Left ventricle myocardium inferior (tissue), 1 donor: Measurements from ENCODE around the gene POU3F3. TPM values are rescaled to one million over a fixed set of nuclear protein-coding genes. Genes with fewer than 3 reads are reported as not detected.

Experiments used
- DNase-seq: peaks from one replicate; pipeline ENCODE4 v3.0.0-alpha.2; 2020
- H3K27ac ChIP-seq: fragments of 200-600 bp; replicated peaks from 2 replicates; pipeline ENCODE4 v1.8.0; 2021
- H3K27me3 ChIP-seq: fragments of 200-600 bp; 2 replicates; pipeline ENCODE4 v1.8.0; 2021; ENCODE audit warnings: low read depth
- H3K36me3 ChIP-seq: fragments of 200-600 bp; 2 replicates; pipeline ENCODE4 v1.8.0; 2021
- H3K4me1 ChIP-seq: fragments of 200-600 bp; 2 replicates; pipeline ENCODE4 v1.8.0; 2021
- H3K4me3 ChIP-seq: fragments of 200-600 bp; 2 replicates; pipeline ENCODE4 v1.8.0; 2021; ENCODE audit warnings: mild to moderate bottlenecking, moderate library complexity
- H3K9me3 ChIP-seq: fragments of 200-600 bp; replicated peaks from 2 replicates; pipeline ENCODE4 v1.8.0; 2021
- CTCF ChIP-seq: fragments of 200-600 bp; IDR thresholded peaks from 2 replicates; pipeline ENCODE4 v1.8.0; 2021; ENCODE audit warnings: antibody characterized with exemption, mild to moderate bottlenecking, borderline replicate concordance
- intact Hi-C: fragments of 100-400 bp; cut with micrococcal nuclease; formaldehyde crosslinking; loops from one replicate; pipeline ENCODE4 v1.11.0; 2022
- total RNA-seq: library from RNA; stranded (reverse); fragmentation: NEBNext Ultra II Directional; extraction: Animal tissue kit (Norgen Biotek cat#: 25700); gene quantifications from one replicate; pipeline ENCODE4 v1.2.1, GENCODE V29; 2021
- donor health status: DM: no; HTN: yes; CAD: no; lungs with severe emphysema.

POU3F3 gene
- total RNA-seq, 1 donor from 2014 or later: 0.11 TPM

- Histone ChIP-seq H3K4me3 (peak overlapping the region; percentile 36), H3K27ac (no peak overlapping the region), H3K4me1 (peaks cover 34% of the 10 kb centered on the region), H3K36me3 (no peaks in the 10 kb centered on the region), H3K9me3 (no peaks in the 10 kb centered on the region), H3K27me3 (peaks cover 100% of the 10 kb centered on the region)
- DNase-seq: no peak
- no peak for TF ChIP-seq CTCF
- intact Hi-C loops: no loop called here
Observed at GRCh38 chr2:104861351-104862057, 7.6 kb downstream of the POU3F3 start.

- TF ChIP-seq CTCF: no peak
- H3K4me1 ChIP-seq: peaks cover 31% of the 10 kb centered on the region
- DNase-seq: no peak
- intact Hi-C loops: no loop called here
- no peak overlapping the region for H3K27ac ChIP-seq
- H3K4me3 ChIP-seq: peak overlapping the region; percentile 36
- H3K36me3 ChIP-seq: no peaks in the 10 kb centered on the region
- no peaks in the 10 kb centered on the region for H3K9me3 ChIP-seq
- peaks cover 100% of the 10 kb centered on the region for H3K27me3 ChIP-seq
Observed at GRCh38 chr2:104862058-104862941, 8.4 kb downstream of the POU3F3 start.

GRCh38 chr2:104863146-104863467 is 9.2 kb downstream of the POU3F3 start:
- intact Hi-C loops: no loop called here
- DNase-seq: no peak
- H3K27me3 ChIP-seq: peaks cover 100% of the 10 kb centered on the region

GRCh38 chr2:104863468-104864279 is 9.8 kb downstream of the POU3F3 start:
- no peak for TF ChIP-seq CTCF
- Histone ChIP-seq H3K27ac (no peak overlapping the region), H3K4me3 (no peak overlapping the region), H3K36me3 (no peaks in the 10 kb centered on the region), H3K9me3 (no peaks in the 10 kb centered on the region), H3K27me3 (peaks cover 100% of the 10 kb centered on the region), H3K4me1 (peaks cover 28% of the 10 kb centered on the region)
- DNase-seq: no peak
- intact Hi-C loops: no loop called here

More at GRCh38 chr2:104863146-104863467, 9.2 kb downstream of the POU3F3 start:
- no peak for TF ChIP-seq CTCF
- Histone ChIP-seq H3K36me3 (no peaks in the 10 kb centered on the region), H3K9me3 (no peaks in the 10 kb centered on the region), H3K27ac (no peak overlapping the region), H3K4me3 (no peak overlapping the region), H3K4me1 (peaks cover 28% of the 10 kb centered on the region)
